ENCODE measurements around the gene JAKMIP1. TPM values are rescaled to one million over a fixed set of nuclear protein-coding genes. Genes with fewer than 3 reads are reported as not detected.

Gene JAKMIP1
- total RNA-seq, 2 experiments from 2014 or later, result 2.0 to 2.1 TPM

GRCh38 chr4:6114601-6115000, 85.7 kb downstream of the JAKMIP1 start:
- H3K4me3 Mint-ChIP-seq, result no peak overlapping the region
- H3K27me3 ChIP-seq (ENCODE audit: control insufficient read depth in 1 of 2, insufficient read depth in 2 of 2, low read length in 2 of 2), result no peaks in the 10 kb centered on the region
- ATAC-seq (ENCODE audit: poor library complexity), result no peak
- POLR2A ChIA-PET, result no interaction called here
- H3K9me3 ChIP-seq (ENCODE audit: control insufficient read depth in 1 of 2, insufficient read depth in 1 of 2, low read length in 2 of 2), result peaks cover 0 to 8% of the 10 kb centered on the region in 2 experiments
- no peaks in the 10 kb centered on the region for H3K9me3 Mint-ChIP-seq
- H3K27me3 Mint-ChIP-seq, result peaks cover 22% of the 10 kb centered on the region
- H3K4me3 ChIP-seq (ENCODE audit: low read length), result no peak overlapping the region
- no peak overlapping the region for H3K27ac Mint-ChIP-seq
- no peaks in the 10 kb centered on the region for H3K36me3 ChIP-seq (ENCODE audit: insufficient read depth, low read length)
- H3K4me1 Mint-ChIP-seq (ENCODE audit: low read depth), result no peaks in the 10 kb centered on the region
- no peaks in the 10 kb centered on the region for H3K36me3 Mint-ChIP-seq (ENCODE audit: low read depth)
- DNase-seq, result no peak
- H3K4me1 ChIP-seq (ENCODE audit: insufficient read depth, low read length), result no peaks in the 10 kb centered on the region
- CTCF ChIA-PET, result no interaction called here
- TF ChIP-seq CTCF (IDR thresholded peaks at IDR 0.05), result no peak
- intact Hi-C loops (cut with DNase I, micrococcal nuclease), result no loop called here
- H3K27ac ChIP-seq (ENCODE audit: low read depth in 1 of 2, low read length in 2 of 2), result no peak overlapping the region

- ChIA-PET CTCF (no interaction called here), POLR2A (no interaction called here)
- Mint-ChIP-seq H3K27me3 (peaks cover 22% of the 10 kb centered on the region), H3K4me3 (no peak overlapping the region), H3K27ac (no peak overlapping the region), H3K9me3 (no peaks in the 10 kb centered on the region), H3K36me3 (ENCODE audit: low read depth) (no peaks in the 10 kb centered on the region), H3K4me1 (ENCODE audit: low read depth) (no peaks in the 10 kb centered on the region)
- H3K4me1 ChIP-seq (ENCODE audit: insufficient read depth, low read length), result no peaks in the 10 kb centered on the region
- H3K9me3 ChIP-seq (ENCODE audit: control insufficient read depth in 1 of 2, insufficient read depth in 1 of 2, low read length in 2 of 2), result peaks cover 0 to 8% of the 10 kb centered on the region in 2 experiments
- TF ChIP-seq CTCF (IDR thresholded peaks at IDR 0.05), result no peak
- H3K27ac ChIP-seq (ENCODE audit: low read depth in 1 of 2, low read length in 2 of 2), result no peak overlapping the region
- H3K27me3 ChIP-seq (ENCODE audit: control insufficient read depth in 1 of 2, insufficient read depth in 2 of 2, low read length in 2 of 2), result no peaks in the 10 kb centered on the region
- no peak for DNase-seq
- H3K4me3 ChIP-seq (ENCODE audit: low read length), result no peak overlapping the region
- ATAC-seq (ENCODE audit: poor library complexity), result no peak
- intact Hi-C loops (cut with DNase I, micrococcal nuclease), result no loop called here
- H3K36me3 ChIP-seq (ENCODE audit: insufficient read depth, low read length), result no peaks in the 10 kb centered on the region
These were observed 86.2 kb downstream of the JAKMIP1 start for GRCh38 chr4:6114181-6114580.

- no peak overlapping the region for H3K27ac ChIP-seq (ENCODE audit: low read depth in 1 of 2, low read length in 2 of 2)
- POLR2A ChIA-PET, result no interaction called here
- Mint-ChIP-seq H3K27ac (no peak overlapping the region), H3K36me3 (ENCODE audit: low read depth) (no peaks in the 10 kb centered on the region), H3K27me3 (peaks cover 22% of the 10 kb centered on the region), H3K4me1 (ENCODE audit: low read depth) (no peaks in the 10 kb centered on the region), H3K4me3 (no peak overlapping the region), H3K9me3 (no peaks in the 10 kb centered on the region)
- H3K9me3 ChIP-seq (ENCODE audit: control insufficient read depth in 1 of 2, insufficient read depth in 1 of 2, low read length in 2 of 2), result peaks cover 0 to 8% of the 10 kb centered on the region in 2 experiments
- ATAC-seq (ENCODE audit: poor library complexity) (no peak), DNase-seq (peak in 1 of 14 experiments; percentile 15)
- H3K4me3 ChIP-seq (ENCODE audit: low read length), result no peak overlapping the region
- CTCF ChIA-PET, result no interaction called here
- intact Hi-C loops (cut with DNase I, micrococcal nuclease), result no loop called here
- no peaks in the 10 kb centered on the region for H3K27me3 ChIP-seq (ENCODE audit: control insufficient read depth in 1 of 2, insufficient read depth in 2 of 2, low read length in 2 of 2)
- no peaks in the 10 kb centered on the region for H3K36me3 ChIP-seq (ENCODE audit: insufficient read depth, low read length)
- no peaks in the 10 kb centered on the region for H3K4me1 ChIP-seq (ENCODE audit: insufficient read depth, low read length)
- TF ChIP-seq CTCF (IDR thresholded peaks at IDR 0.05), result no peak
These were observed 86.7 kb downstream of the JAKMIP1 start for GRCh38 chr4:6113641-6114040.
